PFSK-1 (cell line): ENCODE measurements around the gene UMPS.

Experiments used
- FOXP2 ChIP-seq: optimal IDR thresholded peaks from 2 replicates; pipeline ENCODE3; 2011; ENCODE audit warnings: borderline replicate concordance, control low read depth, inconsistent platforms; ENCODE audit not compliant: insufficient read depth; ENCODE audit errors: extremely low read length, extremely low read depth
- POLR2AphosphoS5 ChIP-seq: IDR thresholded peaks from 2 replicates; pipeline ENCODE4 v1.6.1; 2012; ENCODE audit warnings: low read depth, mild to moderate bottlenecking, control low read depth, low read length, moderate library complexity
- REST ChIP-seq, 2 experiments: IDR thresholded peaks; 2 replicates each; pipeline versions ENCODE4 v1.6.1 to v1.8.0; 2011 to 2012; ENCODE audit warnings: low read depth in 2 of 2, low read length in 2 of 2, control low read depth in 1 of 2, inconsistent platforms in 1 of 2, mild to moderate bottlenecking in 1 of 2, moderate library complexity in 1 of 2; ENCODE audit not compliant: insufficient read depth in 1 of 2
- SIN3A ChIP-seq: IDR thresholded peaks from 2 replicates; pipeline ENCODE4 v1.6.1; 2012; ENCODE audit warnings: mild to moderate bottlenecking, low read length, moderate library complexity, borderline replicate concordance; ENCODE audit not compliant: insufficient read depth
- TAF1 ChIP-seq: IDR thresholded peaks from 2 replicates; pipeline ENCODE4 v1.6.1; 2012; ENCODE audit warnings: low read length, control low read depth, borderline replicate concordance; ENCODE audit not compliant: insufficient read depth

The UMPS gene

DNA sequence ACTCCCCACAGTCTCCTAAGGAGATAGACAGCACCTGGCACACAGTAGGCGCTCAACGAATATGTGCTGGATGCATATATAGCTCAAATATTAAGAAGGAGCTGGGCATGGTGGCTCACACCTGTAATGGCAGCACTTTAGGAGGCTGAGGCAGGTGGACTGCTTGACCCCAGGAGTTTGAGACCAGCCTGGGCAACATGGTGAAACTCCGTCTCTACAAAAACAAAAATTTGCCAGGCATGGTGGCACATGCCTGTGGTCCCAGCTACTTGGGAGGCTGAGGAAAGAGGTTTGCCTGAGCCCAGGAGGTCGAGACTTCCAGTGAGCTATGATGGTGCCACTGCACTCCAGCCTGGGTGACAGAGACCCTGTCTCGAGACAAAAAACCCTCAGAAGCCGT is 37.4 kb downstream of the UMPS start:
- TF ChIP-seq TAF1, result no peak
- TF ChIP-seq POLR2AphosphoS5, result no peak
- TF ChIP-seq FOXP2, result no peak
- TF ChIP-seq REST (IDR thresholded peaks at IDR 0.05; ENCODE audit: insufficient read depth in 1 of 2, low read depth in 2 of 2, low read length in 2 of 2), result no peak
- TF ChIP-seq SIN3A, result no peak

GRCh38 chr3:124768812-124769211 is 38.6 kb downstream of the UMPS start:
- TF ChIP-seq FOXP2 (no peak), REST (IDR thresholded peaks at IDR 0.05; ENCODE audit: insufficient read depth in 1 of 2, low read depth in 2 of 2, low read length in 2 of 2) (no peak), POLR2AphosphoS5 (no peak), SIN3A (no peak), TAF1 (no peak)

DNA sequence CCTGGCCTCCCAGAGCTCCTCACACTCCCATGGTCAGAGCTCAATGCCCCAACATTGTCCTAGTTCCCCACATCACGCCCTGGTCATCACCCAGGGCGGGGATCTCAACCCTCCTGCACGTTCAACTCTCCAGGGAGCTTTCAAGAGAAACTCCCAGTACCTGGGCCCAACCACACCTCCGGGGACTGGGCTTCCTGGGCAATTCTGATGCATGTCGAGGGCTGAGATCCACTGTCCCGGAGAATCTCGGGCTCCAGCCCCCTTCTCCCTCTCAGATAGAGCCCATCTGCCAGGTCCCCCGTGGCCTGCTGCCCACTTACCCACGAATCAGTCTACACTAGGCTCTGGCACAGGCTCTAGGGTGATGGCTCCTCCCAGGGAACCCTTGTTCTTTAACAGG is 39.2 kb downstream of the UMPS start:
- TF ChIP-seq REST (IDR thresholded peaks at IDR 0.05; ENCODE audit: insufficient read depth in 1 of 2, low read depth in 2 of 2, low read length in 2 of 2), result no peak

GRCh38 chr3:124770336-124771082 is 40.3 kb downstream of the UMPS start:
- TF ChIP-seq TAF1 (no peak), FOXP2 (no peak), POLR2AphosphoS5 (no peak), REST (IDR thresholded peaks at IDR 0.05; ENCODE audit: insufficient read depth in 1 of 2, low read depth in 2 of 2, low read length in 2 of 2) (no peak)

DNA sequence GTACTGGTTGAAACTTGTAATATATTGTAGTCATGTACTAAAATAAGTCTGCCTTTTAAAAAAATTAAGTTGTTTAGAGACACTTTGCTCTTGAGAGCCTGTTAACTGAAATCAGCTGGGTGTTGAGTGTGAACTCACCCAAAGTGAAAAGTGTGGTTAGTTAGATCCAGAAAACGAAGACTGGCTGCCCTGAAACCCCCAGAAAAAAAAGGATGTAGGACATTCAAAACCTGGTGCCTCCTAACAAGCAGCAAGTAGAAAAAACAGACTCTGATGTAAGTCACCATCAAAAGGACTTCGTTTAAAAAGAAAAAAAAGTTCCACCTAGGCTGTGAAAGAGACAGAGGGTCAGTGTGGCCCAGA is 40.8 kb downstream of the UMPS start:
- TF ChIP-seq SIN3A (no peak), POLR2AphosphoS5 (no peak), REST (IDR thresholded peaks at IDR 0.05; ENCODE audit: insufficient read depth in 1 of 2, low read depth in 2 of 2, low read length in 2 of 2) (no peak), FOXP2 (no peak), TAF1 (no peak)
